Fibroblast of mammary gland (primary cell): ENCODE measurements around the gene PAX8.

Experiments used
- DNase-seq: peaks from one replicate; pipeline ENCODE4 v3.0.0-alpha.2; 2010; ENCODE audit warnings: low read depth
- H3K4me3 ChIP-seq: 2 replicates; pipeline ENCODE4 v1.5.1; 2011; ENCODE audit warnings: low read depth, mild to moderate bottlenecking, low read length, moderate library complexity; ENCODE audit not compliant: control insufficient read depth
- CTCF ChIP-seq: conservative IDR thresholded peaks from 2 replicates; pipeline ENCODE4 v1.5.1; 2011; ENCODE audit warnings: low read depth, low read length, inconsistent platforms; ENCODE audit not compliant: control insufficient read depth, insufficient read depth

The PAX8 gene

GRCh38 chr2:113283704-113284284 lies 5.1 kb upstream of the PAX8 start:
- TF ChIP-seq CTCF: no peak
- DNase-seq: peak; percentile 86
- H3K4me3 ChIP-seq: no peak overlapping the region

GRCh38 chr2:113282747-113283533 lies 4.2 kb upstream of the PAX8 start:
- no peak overlapping the region for H3K4me3 ChIP-seq
- no peak for TF ChIP-seq CTCF
- DNase-seq: no peak

GRCh38 chr2:113281910-113282746 lies 3.4 kb upstream of the PAX8 start:
- no peak for TF ChIP-seq CTCF
- H3K4me3 ChIP-seq: no peak overlapping the region
- DNase-seq: no peak

- no peak for TF ChIP-seq CTCF
- H3K4me3 ChIP-seq: no peak overlapping the region
- no peak for DNase-seq
Observed at GRCh38 chr2:113278073-113278741, 514 bp downstream of the PAX8 start.

GRCh38 chr2:113277474-113278072 lies 1.1 kb downstream of the PAX8 start:
- no peak for TF ChIP-seq CTCF
- H3K4me3 ChIP-seq: no peak overlapping the region
- no peak for DNase-seq
